MM.1S (cell line): ENCODE data around the gene MYO16.

Experiments used
- EZH2 ChIP-seq: fragments of 300-600 bp; sonication (generic); optimal IDR thresholded peaks from 2 replicates; pipeline ENCODE3; 2017; ENCODE audit warnings: low read depth, mild to moderate bottlenecking, antibody characterized with exemption, low read length, mixed read lengths
- TF ChIP-seq, protein P1 (sequence below): fragments of 300-600 bp; sonication (generic); IDR thresholded peaks from 2 replicates; pipeline ENCODE4 v1.5.1; 2016; ENCODE audit warnings: antibody characterized with exemption, low read length, mixed read lengths

DNA sequence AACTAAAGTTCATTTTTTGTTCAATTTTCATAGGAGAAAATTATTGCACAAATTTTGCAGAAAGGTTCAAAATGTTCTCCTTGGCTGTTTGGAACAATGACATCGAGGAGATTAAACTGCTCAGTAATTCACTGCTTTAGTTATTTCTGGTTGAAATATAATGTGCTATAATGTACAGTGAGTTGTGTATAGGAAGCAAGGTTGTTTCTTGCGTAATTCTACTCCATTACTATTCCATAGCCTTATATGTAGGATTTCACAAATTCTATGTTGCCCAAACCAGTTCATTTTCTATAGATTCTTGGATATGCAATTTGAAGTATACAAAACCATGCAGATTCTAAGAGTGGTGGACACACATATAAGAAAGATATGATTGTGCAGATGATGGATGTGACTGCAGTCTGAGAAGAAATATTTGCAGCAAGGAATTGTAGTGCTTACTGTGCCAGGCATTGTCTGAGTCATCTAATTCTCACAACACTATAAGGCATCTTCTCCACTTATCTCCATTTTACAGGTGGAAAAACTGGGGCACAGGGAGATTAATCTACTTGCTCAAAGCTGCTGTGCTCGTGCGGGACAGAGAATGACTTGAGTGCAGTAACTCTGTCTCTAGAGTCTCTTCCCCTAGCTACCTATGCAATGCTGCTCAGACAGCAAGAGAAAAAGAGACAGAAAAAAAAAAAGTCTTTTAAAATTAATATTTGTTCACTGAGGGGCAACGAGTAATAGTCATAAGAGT is 515.5 kb downstream of the MYO16 start:
- TF ChIP-seq, protein P1, sequence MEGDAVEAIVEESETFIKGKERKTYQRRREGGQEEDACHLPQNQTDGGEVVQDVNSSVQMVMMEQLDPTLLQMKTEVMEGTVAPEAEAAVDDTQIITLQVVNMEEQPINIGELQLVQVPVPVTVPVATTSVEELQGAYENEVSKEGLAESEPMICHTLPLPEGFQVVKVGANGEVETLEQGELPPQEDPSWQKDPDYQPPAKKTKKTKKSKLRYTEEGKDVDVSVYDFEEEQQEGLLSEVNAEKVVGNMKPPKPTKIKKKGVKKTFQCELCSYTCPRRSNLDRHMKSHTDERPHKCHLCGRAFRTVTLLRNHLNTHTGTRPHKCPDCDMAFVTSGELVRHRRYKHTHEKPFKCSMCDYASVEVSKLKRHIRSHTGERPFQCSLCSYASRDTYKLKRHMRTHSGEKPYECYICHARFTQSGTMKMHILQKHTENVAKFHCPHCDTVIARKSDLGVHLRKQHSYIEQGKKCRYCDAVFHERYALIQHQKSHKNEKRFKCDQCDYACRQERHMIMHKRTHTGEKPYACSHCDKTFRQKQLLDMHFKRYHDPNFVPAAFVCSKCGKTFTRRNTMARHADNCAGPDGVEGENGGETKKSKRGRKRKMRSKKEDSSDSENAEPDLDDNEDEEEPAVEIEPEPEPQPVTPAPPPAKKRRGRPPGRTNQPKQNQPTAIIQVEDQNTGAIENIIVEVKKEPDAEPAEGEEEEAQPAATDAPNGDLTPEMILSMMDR: no peak
- no peak for TF ChIP-seq EZH2
